GM11168 (cell line): ENCODE measurements around the gene BHMT.
"Not testable (repeated sequence)": the region's sequence is repeated elsewhere in the genome, so short reads cannot be mapped to it uniquely, and the experiment has no call there.

Experiments
- in situ Hi-C: fragments of 300-500 bp; cut with MboI; formaldehyde crosslinking; loops from one replicate; pipeline ENCODE4 v1.12.0; 2022; ENCODE audit warnings: low sequenced_read_pairs; ENCODE audit not compliant: unreplicated experiment

The BHMT gene

GRCh38 chr5:79161647-79162046 is 50.0 kb downstream of the BHMT start:
- in situ Hi-C loops, result not testable (repeated sequence)

GRCh38 chr5:79168031-79168430 is 56.4 kb downstream of the BHMT start:
- in situ Hi-C loops, result no loop called here

GRCh38 chr5:79170661-79171060 is 59.1 kb downstream of the BHMT start:
- in situ Hi-C loops, result no loop called here

GRCh38 chr5:79171635-79172245 is 60.1 kb downstream of the BHMT start:
- in situ Hi-C loops, result no loop called here

GRCh38 chr5:79172269-79172668 is 60.7 kb downstream of the BHMT start:
- in situ Hi-C loops, result no loop called here

GRCh38 chr5:79173626-79174025 is 62.0 kb downstream of the BHMT start:
- in situ Hi-C loops, result no loop called here

GRCh38 chr5:79180449-79180848 is 68.8 kb downstream of the BHMT start:
- in situ Hi-C loops, result not testable (repeated sequence)

GRCh38 chr5:79181419-79182022 is 69.9 kb downstream of the BHMT start:
- in situ Hi-C loops, result no loop called here
